Measurements from ENCODE around the gene TMEM247. TPM values are rescaled to one million over a fixed set of nuclear protein-coding genes. Genes with fewer than 3 reads are reported as not detected.

TMEM247 gene
- polyA plus RNA-seq, 4 donors: not detected

GRCh38 chr2:46461011-46461674 is 18.2 kb upstream of the TMEM247 start:
- WGBS, 3 donors: 27 to 32% (median 30%) methylated on average over 8 of the region's 8 CpGs
- H3K9me3 ChIP-seq (ENCODE audit: control insufficient read depth in 2 of 2, insufficient read depth in 1 of 2, low read depth in 1 of 2, low read length in 1 of 2): no peaks in the 10 kb centered on the region
- FAIRE-seq: no peak
- H3K36me3 ChIP-seq (ENCODE audit: control insufficient read depth in 3 of 3, insufficient read depth in 2 of 3, low read depth in 1 of 3, low read length in 3 of 3): no peaks in the 10 kb centered on the region
- DNase-seq: peak; percentile 61 to 71
- H3K27ac ChIP-seq (ENCODE audit: low read depth in 1 of 3, low read length in 2 of 3): peak overlapping the region in 1 of 3 donors; percentile 52
- H3K27me3 ChIP-seq (ENCODE audit: control insufficient read depth in 3 of 3, insufficient read depth in 3 of 3, low read length in 3 of 3): no peaks in the 10 kb centered on the region
- H3K4me3 ChIP-seq (ENCODE audit: low read depth in 1 of 3, low read length in 3 of 3): no peak overlapping the region
- H3K4me1 ChIP-seq (ENCODE audit: control insufficient read depth in 3 of 3, insufficient read depth in 2 of 3, low read depth in 1 of 3, low read length in 2 of 3): no peaks in the 10 kb centered on the region

GRCh38 chr2:46461709-46462171 is 17.6 kb upstream of the TMEM247 start:
- Histone ChIP-seq H3K9me3 (ENCODE audit: control insufficient read depth in 2 of 2, insufficient read depth in 1 of 2, low read depth in 1 of 2, low read length in 1 of 2) (no peaks in the 10 kb centered on the region), H3K4me3 (ENCODE audit: low read depth in 1 of 3, low read length in 3 of 3) (no peak overlapping the region), H3K27me3 (ENCODE audit: control insufficient read depth in 3 of 3, insufficient read depth in 3 of 3, low read length in 3 of 3) (no peaks in the 10 kb centered on the region), H3K36me3 (ENCODE audit: control insufficient read depth in 3 of 3, insufficient read depth in 2 of 3, low read depth in 1 of 3, low read length in 3 of 3) (no peaks in the 10 kb centered on the region), H3K4me1 (ENCODE audit: control insufficient read depth in 3 of 3, insufficient read depth in 2 of 3, low read depth in 1 of 3, low read length in 2 of 3) (no peaks in the 10 kb centered on the region), H3K27ac (ENCODE audit: low read depth in 1 of 3, low read length in 2 of 3) (no peak overlapping the region)
- no peak for DNase-seq
- WGBS, 3 donors: 35 to 41% (median 39%) methylated on average over 7 of the region's 7 CpGs
- no peak for FAIRE-seq

- WGBS, 3 donors: 90 to 98% (median 91%) methylated on average over 3 of the region's 3 CpGs
- no peak overlapping the region for H3K27ac ChIP-seq (ENCODE audit: low read depth in 1 of 3, low read length in 2 of 3)
- DNase-seq: no peak
- no peak for FAIRE-seq
- no peaks in the 10 kb centered on the region for H3K36me3 ChIP-seq (ENCODE audit: control insufficient read depth in 3 of 3, insufficient read depth in 2 of 3, low read depth in 1 of 3, low read length in 3 of 3)
- no peak overlapping the region for H3K4me3 ChIP-seq (ENCODE audit: low read depth in 1 of 3, low read length in 3 of 3)
- H3K27me3 ChIP-seq (ENCODE audit: control insufficient read depth in 3 of 3, insufficient read depth in 3 of 3, low read length in 3 of 3): no peaks in the 10 kb centered on the region
- no peaks in the 10 kb centered on the region for H3K9me3 ChIP-seq (ENCODE audit: control insufficient read depth in 2 of 2, insufficient read depth in 1 of 2, low read depth in 1 of 2, low read length in 1 of 2)
- no peaks in the 10 kb centered on the region for H3K4me1 ChIP-seq (ENCODE audit: control insufficient read depth in 3 of 3, insufficient read depth in 2 of 3, low read depth in 1 of 3, low read length in 2 of 3)
Measured at GRCh38 chr2:46462936-46463335, 16.4 kb upstream of the TMEM247 start.

DNA sequence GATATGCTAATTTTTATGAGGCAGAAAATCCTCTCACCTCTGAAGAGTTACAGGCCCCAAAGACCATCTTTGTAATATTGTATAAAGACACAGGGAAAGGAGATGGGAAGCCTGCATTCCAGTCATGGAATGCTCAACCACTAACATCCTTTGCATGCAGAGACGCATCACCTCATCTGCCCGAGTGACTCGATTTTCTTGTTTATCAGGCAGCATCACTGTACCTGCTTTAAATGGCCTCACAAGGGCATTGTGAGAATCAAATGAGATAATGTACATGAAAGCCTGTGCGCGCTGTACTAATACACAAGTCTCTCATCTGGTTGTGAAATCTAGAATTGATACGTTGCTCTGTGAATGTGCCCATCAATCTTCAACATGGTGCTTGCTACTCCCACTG is 10.2 kb upstream of the TMEM247 start:
- Histone ChIP-seq H3K27ac (ENCODE audit: low read depth in 1 of 3, low read length in 2 of 3) (no peak overlapping the region), H3K9me3 (ENCODE audit: control insufficient read depth in 2 of 2, insufficient read depth in 1 of 2, low read depth in 1 of 2, low read length in 1 of 2) (no peaks in the 10 kb centered on the region), H3K4me3 (ENCODE audit: low read depth in 1 of 3, low read length in 3 of 3) (no peak overlapping the region), H3K27me3 (ENCODE audit: control insufficient read depth in 3 of 3, insufficient read depth in 3 of 3, low read length in 3 of 3) (no peaks in the 10 kb centered on the region), H3K36me3 (ENCODE audit: control insufficient read depth in 3 of 3, insufficient read depth in 2 of 3, low read depth in 1 of 3, low read length in 3 of 3) (no peaks in the 10 kb centered on the region), H3K4me1 (ENCODE audit: control insufficient read depth in 3 of 3, insufficient read depth in 2 of 3, low read depth in 1 of 3, low read length in 2 of 3) (no peaks in the 10 kb centered on the region)
- DNase-seq: no peak
- 78 to 86% (median 85%) methylated on average over 6 of the region's 6 CpGs for WGBS, 3 donors
- FAIRE-seq: no peak

- H3K27ac ChIP-seq (ENCODE audit: low read depth in 1 of 3, low read length in 2 of 3): no peak overlapping the region
- DNase-seq (no peak), FAIRE-seq (no peak)
- no peak overlapping the region for H3K4me3 ChIP-seq (ENCODE audit: low read depth in 1 of 3, low read length in 3 of 3)
- H3K27me3 ChIP-seq (ENCODE audit: control insufficient read depth in 3 of 3, insufficient read depth in 3 of 3, low read length in 3 of 3): no peaks in the 10 kb centered on the region
- 71 to 86% (median 84%) methylated on average over 2 of the region's 2 CpGs for WGBS, 3 donors
- H3K36me3 ChIP-seq (ENCODE audit: control insufficient read depth in 3 of 3, insufficient read depth in 2 of 3, low read depth in 1 of 3, low read length in 3 of 3): no peaks in the 10 kb centered on the region
- no peaks in the 10 kb centered on the region for H3K9me3 ChIP-seq (ENCODE audit: control insufficient read depth in 2 of 2, insufficient read depth in 1 of 2, low read depth in 1 of 2, low read length in 1 of 2)
- no peaks in the 10 kb centered on the region for H3K4me1 ChIP-seq (ENCODE audit: control insufficient read depth in 3 of 3, insufficient read depth in 2 of 3, low read depth in 1 of 3, low read length in 2 of 3)
Measured at GRCh38 chr2:46469700-46470099, 9.7 kb upstream of the TMEM247 start.

GRCh38 chr2:46470114-46470628 is 9.2 kb upstream of the TMEM247 start:
- no peak overlapping the region for H3K4me3 ChIP-seq (ENCODE audit: low read depth in 1 of 3, low read length in 3 of 3)
- DNase-seq (no peak), FAIRE-seq (no peak)
- no peaks in the 10 kb centered on the region for H3K9me3 ChIP-seq (ENCODE audit: control insufficient read depth in 2 of 2, insufficient read depth in 1 of 2, low read depth in 1 of 2, low read length in 1 of 2)
- no peaks in the 10 kb centered on the region for H3K36me3 ChIP-seq (ENCODE audit: control insufficient read depth in 3 of 3, insufficient read depth in 2 of 3, low read depth in 1 of 3, low read length in 3 of 3)
- H3K4me1 ChIP-seq (ENCODE audit: control insufficient read depth in 3 of 3, insufficient read depth in 2 of 3, low read depth in 1 of 3, low read length in 2 of 3): no peaks in the 10 kb centered on the region
- H3K27ac ChIP-seq (ENCODE audit: low read depth in 1 of 3, low read length in 2 of 3): no peak overlapping the region
- WGBS, 3 donors: 60 to 79% (median 71%) methylated on average over 7 of the region's 7 CpGs
- H3K27me3 ChIP-seq (ENCODE audit: control insufficient read depth in 3 of 3, insufficient read depth in 3 of 3, low read length in 3 of 3): no peaks in the 10 kb centered on the region

DNA sequence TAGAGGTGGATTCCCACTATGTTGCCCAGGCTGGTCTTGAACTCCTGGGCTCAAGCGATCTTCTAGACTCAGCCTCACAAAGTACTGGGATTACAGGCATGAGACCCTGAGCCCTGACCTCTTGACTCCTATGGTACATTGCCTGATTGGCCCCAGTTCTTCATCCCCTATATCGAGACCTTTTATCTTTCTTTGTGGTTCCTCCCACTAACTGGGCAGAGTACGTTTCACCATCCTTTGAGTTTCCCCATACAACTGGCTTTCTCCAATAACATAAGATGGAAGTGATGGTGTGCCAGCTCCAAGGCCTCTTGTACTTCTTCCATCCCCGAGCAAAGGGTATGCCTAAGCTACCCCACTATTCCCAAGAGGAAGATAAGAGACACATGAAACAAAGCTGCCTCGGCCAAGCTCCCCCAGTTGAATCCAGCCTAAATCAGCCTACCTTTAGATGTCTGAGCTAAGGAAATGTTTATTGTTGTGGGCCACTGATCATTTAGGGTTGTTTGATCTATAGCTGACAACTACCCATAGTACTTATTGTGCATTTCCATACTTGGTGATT is 8.3 kb upstream of the TMEM247 start:
- Histone ChIP-seq H3K27ac (ENCODE audit: low read depth in 1 of 3, low read length in 2 of 3) (no peak overlapping the region), H3K4me1 (ENCODE audit: control insufficient read depth in 3 of 3, insufficient read depth in 2 of 3, low read depth in 1 of 3, low read length in 2 of 3) (no peaks in the 10 kb centered on the region), H3K9me3 (ENCODE audit: control insufficient read depth in 2 of 2, insufficient read depth in 1 of 2, low read depth in 1 of 2, low read length in 1 of 2) (no peaks in the 10 kb centered on the region), H3K36me3 (ENCODE audit: control insufficient read depth in 3 of 3, insufficient read depth in 2 of 3, low read depth in 1 of 3, low read length in 3 of 3) (no peaks in the 10 kb centered on the region), H3K27me3 (ENCODE audit: control insufficient read depth in 3 of 3, insufficient read depth in 3 of 3, low read length in 3 of 3) (no peaks in the 10 kb centered on the region), H3K4me3 (ENCODE audit: low read depth in 1 of 3, low read length in 3 of 3) (no peak overlapping the region)
- DNase-seq: no peak
- 77 to 86% (median 81%) methylated on average over 5 of the region's 5 CpGs for WGBS, 3 donors
- no peak for FAIRE-seq

GRCh38 chr2:46471697-46472096 is 7.7 kb upstream of the TMEM247 start:
- Histone ChIP-seq H3K27ac (ENCODE audit: low read depth in 1 of 3, low read length in 2 of 3) (no peak overlapping the region), H3K27me3 (ENCODE audit: control insufficient read depth in 3 of 3, insufficient read depth in 3 of 3, low read length in 3 of 3) (no peaks in the 10 kb centered on the region), H3K4me3 (ENCODE audit: low read depth in 1 of 3, low read length in 3 of 3) (no peak overlapping the region), H3K4me1 (ENCODE audit: control insufficient read depth in 3 of 3, insufficient read depth in 2 of 3, low read depth in 1 of 3, low read length in 2 of 3) (no peaks in the 10 kb centered on the region), H3K9me3 (ENCODE audit: control insufficient read depth in 2 of 2, insufficient read depth in 1 of 2, low read depth in 1 of 2, low read length in 1 of 2) (no peaks in the 10 kb centered on the region), H3K36me3 (ENCODE audit: control insufficient read depth in 3 of 3, insufficient read depth in 2 of 3, low read depth in 1 of 3, low read length in 3 of 3) (no peaks in the 10 kb centered on the region)
- DNase-seq (no peak), FAIRE-seq (no peak)
- 46 to 72% (median 68%) methylated on average over 1 of the region's 1 CpG for WGBS, 3 donors
